ENCODE data around the gene HAUS3. TPM values are rescaled to one million over a fixed set of nuclear protein-coding genes. Genes with fewer than 3 reads are reported as not detected.

HAUS3 gene
- total and polyA plus RNA-seq, 2 of the 8 experiments (the other 6 are each of a cell fraction or from before 2014, with no cell fraction given), result 3.2 to 14.8 TPM

DNA sequence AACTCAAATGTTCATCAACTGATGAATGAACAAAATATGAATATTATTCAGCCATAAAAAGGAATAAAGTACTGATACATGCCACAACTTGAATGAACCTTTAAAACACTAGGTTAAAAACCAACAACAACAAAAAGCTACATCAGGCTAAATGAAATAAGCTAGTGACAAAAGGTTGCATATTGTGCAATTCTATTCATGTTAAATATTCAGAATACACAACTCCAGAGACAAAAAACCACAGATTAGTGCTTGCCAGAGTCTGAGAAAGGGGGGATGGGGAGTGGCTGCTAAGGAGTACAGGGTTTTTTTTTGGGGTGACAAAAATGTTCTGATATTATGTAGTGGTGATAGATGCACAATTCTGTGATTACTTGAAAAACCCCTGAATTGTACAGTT is 58.5 kb downstream of the HAUS3 start:
- no peak overlapping the region for H4K5ac ChIP-seq (ENCODE audit: insufficient read length, low read depth, low read length)
- no peak overlapping the region for H2BK15ac ChIP-seq (ENCODE audit: low read length)

More for the DNA sequence above, 58.5 kb downstream of the HAUS3 start:
- no peak overlapping the region for H3K18ac ChIP-seq (ENCODE audit: extremely low read depth, low read length)
- H3K4me1 ChIP-seq (replicated peaks in 1 of 4; ENCODE audit: control insufficient read depth in 3 of 4, insufficient read depth in 4 of 4, low read length in 3 of 4), result no peaks in the 10 kb centered on the region
- H2AK5ac ChIP-seq (ENCODE audit: low read depth, low read length), result no peak overlapping the region
- H3K9ac ChIP-seq (replicated peaks in 1 of 4; ENCODE audit: extremely low read depth in 1 of 4, low read depth in 3 of 4, low read length in 3 of 4), result no peak overlapping the region
- H3K4ac ChIP-seq (replicated peaks; ENCODE audit: insufficient read length, low read depth, low read length), result no peak overlapping the region
- H2AFZ ChIP-seq (ENCODE audit: low read length), result no peak overlapping the region
- TF ChIP-seq SRF (IDR thresholded peaks at IDR 0.05; ENCODE audit: low read depth, low read length) (no peak), TEAD4 (IDR thresholded peaks at IDR 0.05; ENCODE audit: low read depth, low read length) (no peak), RNF2 (IDR thresholded peaks at IDR 0.05; ENCODE audit: borderline replicate concordance, low read depth, low read length, missing control alignments, poor library complexity, severe bottlenecking) (no peak), EP300 (IDR thresholded peaks at IDR 0.05; ENCODE audit: borderline replicate concordance in 1 of 2, low read depth in 2 of 2, low read length in 2 of 2) (no peak)
- no peaks in the 10 kb centered on the region for H4K20me1 ChIP-seq (replicated peaks in 1 of 2; ENCODE audit: control insufficient read depth in 1 of 2, insufficient read depth in 2 of 2, low read length in 2 of 2)
- no peak overlapping the region for H3K23ac ChIP-seq (ENCODE audit: insufficient read length)
- H3K14ac ChIP-seq (ENCODE audit: insufficient read length), result no peak overlapping the region
- ChIA-PET POLR2A (ENCODE audit: partially characterized antibody) (no interaction called here), CTCF (ENCODE audit: partially characterized antibody) (interaction anchor here (0.9 kb wide), 1 partner anchor 17 kb away, joined by 5 read pairs; no protein-coding TSS in a partner anchor)
- no peak overlapping the region for H2BK5ac ChIP-seq (ENCODE audit: low read depth, low read length)
- no peaks in the 10 kb centered on the region for H3K36me3 ChIP-seq (ENCODE audit: control insufficient read depth in 2 of 4, insufficient read depth in 4 of 4, low read length in 3 of 4)
- H3K79me1 ChIP-seq (ENCODE audit: low read depth, low read length), result no peaks in the 10 kb centered on the region
- H2BK20ac ChIP-seq (ENCODE audit: low read length), result no peak overlapping the region
- H4K8ac ChIP-seq (ENCODE audit: extremely low read depth, insufficient read depth, low read length), result no peak overlapping the region
- peaks cover 0 to 2% (median 0%) of the 10 kb centered on the region in 4 experiments; a peak in 1 of 7 replicates for H3K27me3 ChIP-seq (replicated peaks in 1 of 4; ENCODE audit: control insufficient read depth in 3 of 4, extremely low read depth in 1 of 4, insufficient read depth in 3 of 4, low read length in 3 of 4)
- no peak overlapping the region for H4K91ac ChIP-seq (replicated peaks; ENCODE audit: insufficient read length, low read length)
- DNase-seq (ENCODE audit: low read depth in 1 of 2, low spot score in 2 of 2) (no peak), FAIRE-seq (no peak)
- H3K56ac ChIP-seq (replicated peaks; ENCODE audit: insufficient read length, low read depth, low read length), result no peak overlapping the region
- H3K9me3 ChIP-seq (ENCODE audit: insufficient read depth in 2 of 2, low read depth in 1 of 2, low read length in 1 of 2), result peaks cover 3 to 4% of the 10 kb centered on the region in 2 experiments; a peak in 2 of 4 replicates
- H2BK12ac ChIP-seq (ENCODE audit: low read depth, low read length), result no peak overlapping the region
- no peaks in the 10 kb centered on the region for H3K23me2 ChIP-seq (ENCODE audit: low read depth, low read length)
- no peak overlapping the region for H3K4me3 ChIP-seq (ENCODE audit: extremely low read depth in 1 of 4, insufficient read depth in 2 of 4, low read depth in 3 of 4, low read length in 4 of 4)
- no peak overlapping the region for H3K27ac ChIP-seq (ENCODE audit: low read depth, low read length)
- H3K4me2 ChIP-seq (ENCODE audit: insufficient read depth in 1 of 2, low read depth in 2 of 2, low read length in 2 of 2), result no peak overlapping the region
- no peaks in the 10 kb centered on the region for H3K79me2 ChIP-seq (ENCODE audit: control insufficient read depth in 1 of 2, insufficient read depth in 2 of 2, low read length in 2 of 2)
- no peak overlapping the region for H2BK120ac ChIP-seq (replicated peaks; ENCODE audit: low read depth, low read length)
